ENCODE data around the gene STX5.

- no peak for TF ChIP-seq POLR2AphosphoS5 (IDR thresholded peaks at IDR 0.05; ENCODE audit: borderline replicate concordance, low read depth, low read length)
- TF ChIP-seq EZH2 (IDR thresholded peaks at IDR 0.05), result no peak
Observed at GRCh38 chr11:62788991-62789390, 42.9 kb downstream of the STX5 start.
